ENCODE results near the gene ARHGAP29.
A peak's percentile ranks its signal among the peaks of the same experiment; 100 is the strongest.

ARHGAP29 gene

GRCh38 chr1:94230920-94231319 is 6.5 kb downstream of the ARHGAP29 start:
- Histone ChIP-seq H3K4me3 (ENCODE audit: low read length, poor library complexity, severe bottlenecking) (no peak overlapping the region), H4K20me1 (ENCODE audit: insufficient read depth, low read length, poor library complexity, severe bottlenecking) (no peaks in the 10 kb centered on the region), H3F3A (ENCODE audit: low read depth) (no peaks in the 10 kb centered on the region), H3K9me2 (replicated peaks; ENCODE audit: low read depth, low read length) (no peaks in the 10 kb centered on the region), H3K79me2 (ENCODE audit: insufficient read depth, low read length) (no peaks in the 10 kb centered on the region), H2AFZ (ENCODE audit: low read length) (no peak overlapping the region), H3K36me3 (ENCODE audit: insufficient read depth, low read length) (no peaks in the 10 kb centered on the region), H3K9me3 (ENCODE audit: insufficient read depth, low read depth, low read length) (no peaks in the 10 kb centered on the region), H3K4me1 (ENCODE audit: insufficient read depth, low read length, poor library complexity, severe bottlenecking) (peaks cover 9% of the 10 kb centered on the region), H3K9ac (ENCODE audit: low read depth, low read length, poor library complexity, severe bottlenecking) (no peak overlapping the region), H3K27me3 (ENCODE audit: insufficient read depth, low read length, poor library complexity, severe bottlenecking) (no peaks in the 10 kb centered on the region), H3K4me2 (ENCODE audit: low read depth, low read length, poor library complexity, severe bottlenecking) (no peak overlapping the region)
- TF ChIP-seq CTCF (conservative IDR thresholded peaks at IDR 0.05; ENCODE audit: low read length) (no peak), EZH2phosphoT487 (IDR thresholded peaks at IDR 0.05; ENCODE audit: borderline replicate concordance) (no peak)

- no peak overlapping the region for H3K4me3 ChIP-seq (ENCODE audit: low read length, poor library complexity, severe bottlenecking)
- H3K9me2 ChIP-seq (replicated peaks; ENCODE audit: low read depth, low read length): no peaks in the 10 kb centered on the region
- peak overlapping the region; percentile 33; the same call in 1 of the 2 replicates for H2AFZ ChIP-seq (ENCODE audit: low read length)
- H3K4me1 ChIP-seq (ENCODE audit: insufficient read depth, low read length, poor library complexity, severe bottlenecking): no peaks in the 10 kb centered on the region
- H3K4me2 ChIP-seq (ENCODE audit: low read depth, low read length, poor library complexity, severe bottlenecking): no peak overlapping the region
- H3K9me3 ChIP-seq (ENCODE audit: insufficient read depth, low read depth, low read length): no peaks in the 10 kb centered on the region
- TF ChIP-seq EZH2phosphoT487 (IDR thresholded peaks at IDR 0.05; ENCODE audit: borderline replicate concordance) (no peak), CTCF (conservative IDR thresholded peaks at IDR 0.05; ENCODE audit: low read length) (no peak)
- H3K79me2 ChIP-seq (ENCODE audit: insufficient read depth, low read length): no peaks in the 10 kb centered on the region
- no peaks in the 10 kb centered on the region for H3K36me3 ChIP-seq (ENCODE audit: insufficient read depth, low read length)
- H3K9ac ChIP-seq (ENCODE audit: low read depth, low read length, poor library complexity, severe bottlenecking): no peak overlapping the region
- no peaks in the 10 kb centered on the region for H3F3A ChIP-seq (ENCODE audit: low read depth)
- H4K20me1 ChIP-seq (ENCODE audit: insufficient read depth, low read length, poor library complexity, severe bottlenecking): no peaks in the 10 kb centered on the region
- H3K27me3 ChIP-seq (ENCODE audit: insufficient read depth, low read length, poor library complexity, severe bottlenecking): no peaks in the 10 kb centered on the region
Observed at GRCh38 chr1:94228640-94229375, 8.6 kb downstream of the ARHGAP29 start.

- Histone ChIP-seq H3K9ac (ENCODE audit: low read depth, low read length, poor library complexity, severe bottlenecking) (no peak overlapping the region), H3K36me3 (ENCODE audit: insufficient read depth, low read length) (no peaks in the 10 kb centered on the region), H3F3A (ENCODE audit: low read depth) (no peaks in the 10 kb centered on the region), H3K79me2 (ENCODE audit: insufficient read depth, low read length) (no peaks in the 10 kb centered on the region), H3K9me3 (ENCODE audit: insufficient read depth, low read depth, low read length) (no peaks in the 10 kb centered on the region), H3K4me3 (ENCODE audit: low read length, poor library complexity, severe bottlenecking) (no peak overlapping the region), H2AFZ (ENCODE audit: low read length) (no peak overlapping the region), H3K4me2 (ENCODE audit: low read depth, low read length, poor library complexity, severe bottlenecking) (no peak overlapping the region), H3K9me2 (replicated peaks; ENCODE audit: low read depth, low read length) (no peaks in the 10 kb centered on the region), H3K4me1 (ENCODE audit: insufficient read depth, low read length, poor library complexity, severe bottlenecking) (no peaks in the 10 kb centered on the region), H4K20me1 (ENCODE audit: insufficient read depth, low read length, poor library complexity, severe bottlenecking) (no peaks in the 10 kb centered on the region), H3K27me3 (ENCODE audit: insufficient read depth, low read length, poor library complexity, severe bottlenecking) (no peaks in the 10 kb centered on the region)
- no peak for TF ChIP-seq CTCF (conservative IDR thresholded peaks at IDR 0.05; ENCODE audit: low read length)
- TF ChIP-seq EZH2phosphoT487 (IDR thresholded peaks at IDR 0.05; ENCODE audit: borderline replicate concordance): no peak
Observed at GRCh38 chr1:94227624-94228023, 9.8 kb downstream of the ARHGAP29 start.

All from Loucy (cell line).